Ovary (tissue), 9 donors: ENCODE results near the gene ATP6V0E1. TPM values are rescaled to one million over a fixed set of nuclear protein-coding genes. Genes with fewer than 3 reads are reported as not detected.
"Not testable (repeated sequence)": the region's sequence is repeated elsewhere in the genome, so short reads cannot be mapped to it uniquely, and the experiment has no call there.

ENCODE experiments used
- DNase-seq, 5 donors: peaks; one replicate each; pipeline ENCODE4 v3.0.0-alpha.2; 2019 to 2020
- H3K27ac ChIP-seq, 2 donors: fragments of 200-600 bp; one replicate each; pipeline versions ENCODE4 v1.5.1 to v1.8.0; 2019 to 2022
- H3K27me3 ChIP-seq: fragments of 200-600 bp; one replicate; pipeline ENCODE4 v1.8.0; 2022
- H3K36me3 ChIP-seq: fragments of 200-600 bp; sonication (generic); one replicate; pipeline ENCODE4 v1.5.1; 2019
- H3K4me1 ChIP-seq: one replicate; pipeline ENCODE4 v1.8.1; 2013; ENCODE audit warnings: mild to moderate bottlenecking, moderate library complexity; ENCODE audit not compliant: insufficient read depth
- H3K4me3 ChIP-seq: fragments of 200-600 bp; sonication (generic); one replicate; pipeline ENCODE4 v1.5.1; 2017
- H3K9me3 ChIP-seq, 2 donors: fragments of 200-600 bp in 1 of 2; sonication (generic) in 1 of 2; one replicate each; pipeline versions ENCODE4 v1.5.1 to v1.8.1; 2013 to 2019; ENCODE audit warnings: mild to moderate bottlenecking in 1 of 2, moderate library complexity in 1 of 2
- EP300 ChIP-seq: sonication (generic); formaldehyde crosslinking; IDR thresholded peaks from one replicate; pipeline ENCODE4 v1.6.1; 2017; ENCODE audit warnings: antibody characterized with exemption
- POLR2A ChIP-seq: fragments of 450-650 bp; IDR thresholded peaks from one replicate; pipeline ENCODE4 v1.6.1; 2017; ENCODE audit warnings: antibody characterized with exemption, mild to moderate bottlenecking, moderate library complexity
- WGBS, 3 donors: extraction: QIAGEN DNeasy Blood & Tissue Kit in 1 of 3; methylation state at CpG; one replicate each; pipeline versions ENCODE4 v1.1.5 to v1.1.7; 2013 to 2017; 5-methylcytosine and 5-hydroxymethylcytosine counted together
- intact Hi-C, 4 donors: fragments of 100-400 bp; cut with DNase I; formaldehyde crosslinking; loops; one replicate each; pipeline versions ENCODE4 v1.11.0 to v1.15.1; 2022 to 2023
- polyA plus RNA-seq, 2 donors: library from polyadenylated mRNA; stranded (reverse); fragments of 200-250 nt in 1 of 2; fragments of 350-450 nt in 1 of 2; fragmentation: Illumina TruSeq in 1 of 2; extraction: RNeasy Lipid Tissue Mini Kit (QIAGEN cat#74804) in 1 of 2; gene quantifications; one replicate each; pipeline ENCODE4 v1.2.3, GENCODE V29; 2013 to 2014
- total RNA-seq, 7 donors: library from RNA; depleted of rRNA in 2 of 7; stranded (reverse); fragments of >200 nt in 2 of 7; fragmentation: NEBNext Ultra II Directional in 3 of 7; extraction: Animal tissue kit (Norgen Biotek cat#: 25700) in 3 of 7; gene quantifications; one replicate each; pipeline versions ENCODE4 v1.1.0 to v1.2.4, GENCODE V29; 2016 to 2023
- TF ChIP-seq, protein P1 (sequence below), 3 donors: fragments of 450-650 bp in 2 of 3; fragments of 200-600 bp in 1 of 3; IDR thresholded peaks; one replicate each; pipeline versions ENCODE4 v1.5.1 to v1.8.0; 2016 to 2022; ENCODE audit warnings: antibody characterized with exemption in 3 of 3, mild to moderate bottlenecking in 1 of 3
- donor health status: DM: no; HTN: no; CAD: no; lungs with moderate emphysema.
- donor health status: DM: no; HTN: no; CAD: no.
- donor health status: Bipolar disorder and iron deficiency.
- donor health status: DM: yes; HTN: yes; CAD: no.
- donor health status: DM: no; HTN: no; CAD: no.
- donor health status: DM: yes; HTN: yes; CAD: no.

Gene ATP6V0E1
- total and polyA plus RNA-seq, 9 donors = 99.7 to 376 (median 164) TPM

DNA sequence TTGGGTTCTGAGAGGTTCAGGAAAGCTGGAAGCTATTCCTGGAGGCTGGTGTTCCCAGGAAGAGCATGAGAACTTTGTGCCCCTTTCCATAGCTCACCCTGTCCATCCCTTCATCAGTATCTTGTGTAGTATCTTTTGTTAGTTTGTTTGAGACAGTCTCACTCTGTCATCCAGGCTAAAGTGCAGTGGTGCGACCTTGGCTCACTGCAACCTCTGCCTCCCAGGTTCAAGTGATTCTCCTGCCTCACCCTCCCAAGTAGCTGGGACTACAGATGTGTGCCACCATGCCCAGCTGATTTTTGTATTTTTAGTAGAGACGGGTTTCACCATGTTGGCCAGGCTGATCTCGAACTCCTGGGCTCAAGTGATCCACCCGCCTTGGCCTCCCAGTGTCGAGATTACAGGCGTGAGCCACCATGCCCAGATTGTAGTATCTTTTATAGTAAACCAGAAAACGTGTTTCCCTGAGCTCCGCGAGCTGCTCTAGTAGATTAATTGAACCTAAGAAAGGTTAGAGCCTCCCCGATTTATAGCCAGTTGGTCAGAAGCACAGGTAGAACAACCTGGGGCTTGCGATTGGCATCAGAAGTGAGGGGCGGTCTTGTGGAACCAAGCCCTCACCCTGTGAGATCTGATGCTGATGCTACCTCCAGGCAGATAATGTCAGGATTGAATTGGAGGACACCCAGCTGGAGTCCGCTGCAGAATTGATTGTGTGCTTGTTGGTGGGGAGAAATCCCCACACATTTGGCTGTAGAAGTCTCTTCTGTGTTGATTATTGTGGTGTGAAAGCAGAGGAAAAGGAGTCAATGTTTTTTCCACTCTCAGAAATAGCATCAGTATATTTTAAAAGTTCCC is 32.3 kb downstream of the ATP6V0E1 start:
- TF ChIP-seq, protein P1, sequence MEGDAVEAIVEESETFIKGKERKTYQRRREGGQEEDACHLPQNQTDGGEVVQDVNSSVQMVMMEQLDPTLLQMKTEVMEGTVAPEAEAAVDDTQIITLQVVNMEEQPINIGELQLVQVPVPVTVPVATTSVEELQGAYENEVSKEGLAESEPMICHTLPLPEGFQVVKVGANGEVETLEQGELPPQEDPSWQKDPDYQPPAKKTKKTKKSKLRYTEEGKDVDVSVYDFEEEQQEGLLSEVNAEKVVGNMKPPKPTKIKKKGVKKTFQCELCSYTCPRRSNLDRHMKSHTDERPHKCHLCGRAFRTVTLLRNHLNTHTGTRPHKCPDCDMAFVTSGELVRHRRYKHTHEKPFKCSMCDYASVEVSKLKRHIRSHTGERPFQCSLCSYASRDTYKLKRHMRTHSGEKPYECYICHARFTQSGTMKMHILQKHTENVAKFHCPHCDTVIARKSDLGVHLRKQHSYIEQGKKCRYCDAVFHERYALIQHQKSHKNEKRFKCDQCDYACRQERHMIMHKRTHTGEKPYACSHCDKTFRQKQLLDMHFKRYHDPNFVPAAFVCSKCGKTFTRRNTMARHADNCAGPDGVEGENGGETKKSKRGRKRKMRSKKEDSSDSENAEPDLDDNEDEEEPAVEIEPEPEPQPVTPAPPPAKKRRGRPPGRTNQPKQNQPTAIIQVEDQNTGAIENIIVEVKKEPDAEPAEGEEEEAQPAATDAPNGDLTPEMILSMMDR (IDR thresholded peaks at IDR 0.05) = no peak
- TF ChIP-seq EP300 (no peak), POLR2A (no peak)
- Histone ChIP-seq H3K4me3 (no peak overlapping the region), H3K4me1 (peaks cover 10% of the 10 kb centered on the region), H3K27ac (peak overlapping the region; percentile 44 to 79), H3K9me3 (no peaks in the 10 kb centered on the region), H3K36me3 (no peaks in the 10 kb centered on the region), H3K27me3 (no peaks in the 10 kb centered on the region)
- 40 to 69% (median 47%) methylated on average over 13 of the region's 13 CpGs for WGBS, 3 donors
- no peak for DNase-seq
- intact Hi-C loops = no loop called here

DNA sequence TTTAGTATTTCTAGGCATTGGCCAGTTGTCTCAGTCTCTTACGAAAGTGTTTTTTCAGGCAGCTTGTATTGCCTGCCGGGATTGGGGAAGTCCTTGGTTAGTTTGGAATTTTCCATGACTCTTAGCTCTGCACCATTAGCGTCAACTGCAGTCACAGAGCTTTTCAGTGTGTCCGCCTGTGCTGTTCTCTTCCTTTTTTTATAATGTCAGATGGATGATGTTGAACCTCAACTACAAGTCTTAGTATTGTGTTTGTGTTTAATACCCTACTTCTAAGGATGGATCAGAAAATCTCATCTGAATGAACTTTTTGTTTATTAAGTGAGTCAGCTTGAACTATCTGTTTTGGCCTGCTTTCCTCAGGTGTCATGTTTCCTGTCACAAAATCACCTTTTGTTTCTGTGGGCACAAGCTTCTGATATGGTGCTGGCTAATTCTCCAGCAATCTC is 33.1 kb downstream of the ATP6V0E1 start:
- peaks cover 12% of the 10 kb centered on the region for H3K4me1 ChIP-seq
- H3K4me3 ChIP-seq = no peak overlapping the region
- no peaks in the 10 kb centered on the region for H3K9me3 ChIP-seq
- 4 to 12% (median 5%) methylated on average over 4 of the region's 4 CpGs for WGBS, 3 donors
- peak overlapping the region; percentile 44 to 79 for H3K27ac ChIP-seq
- DNase-seq = peak in 2 of 5 donors; percentile 21 to 52
- no peaks in the 10 kb centered on the region for H3K27me3 ChIP-seq
- no peaks in the 10 kb centered on the region for H3K36me3 ChIP-seq
- intact Hi-C loops = no loop called here
- TF ChIP-seq EP300 = no peak

DNA sequence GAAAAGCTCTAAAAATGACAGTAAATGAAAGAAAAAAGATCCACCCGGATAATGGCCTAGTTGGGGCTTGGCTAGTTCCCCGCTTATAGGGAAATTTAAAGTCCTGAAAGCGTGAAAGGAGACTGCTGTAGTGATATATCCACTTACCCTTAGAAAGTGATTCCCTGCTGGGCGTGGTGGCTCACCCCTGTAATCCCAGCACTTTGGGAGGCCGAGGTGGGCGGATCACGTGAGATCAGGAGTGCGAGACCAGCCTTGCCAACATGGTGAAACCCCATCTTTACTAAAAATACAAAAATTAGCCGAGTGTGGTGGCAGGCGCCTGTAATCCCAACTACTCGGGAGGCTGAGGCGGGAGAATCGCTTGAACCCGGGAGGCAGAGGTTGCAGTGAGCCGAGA is 33.5 kb downstream of the ATP6V0E1 start:
- Histone ChIP-seq H3K4me1 (peaks cover 12% of the 10 kb centered on the region), H3K27ac (peak overlapping the region; percentile 44 to 79)
- DNase-seq, H3K27me3 ChIP-seq, H3K36me3 ChIP-seq, H3K4me3 ChIP-seq, H3K9me3 ChIP-seq, intact Hi-C loops: not testable (repeated sequence)
- WGBS, 3 donors = 91 to 92% (median 91%) methylated on average over 15 of the region's 15 CpGs

DNA sequence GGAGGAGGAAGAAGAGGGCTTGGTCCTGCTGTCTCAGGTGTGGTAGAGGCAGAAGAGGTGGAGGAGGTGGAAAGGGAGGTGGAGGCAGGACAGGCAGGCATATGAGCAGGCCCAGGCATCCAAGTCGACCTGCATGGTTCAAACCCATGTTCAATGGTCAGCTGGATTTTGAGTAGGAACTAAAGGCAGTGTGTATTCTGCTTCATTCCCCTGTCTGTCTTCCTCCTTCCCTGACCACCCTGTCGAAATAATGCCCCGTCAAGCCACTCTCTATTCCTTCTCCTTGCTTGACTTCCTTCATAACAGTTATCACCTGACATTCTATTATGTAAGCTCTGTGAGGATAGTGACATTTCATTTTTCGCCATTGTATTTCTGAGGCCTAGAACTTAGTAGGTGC is 34.8 kb downstream of the ATP6V0E1 start:
- no peaks in the 10 kb centered on the region for H3K36me3 ChIP-seq
- H3K4me3 ChIP-seq = no peak overlapping the region
- no peak for TF ChIP-seq POLR2A
- no peak for TF ChIP-seq EP300
- TF ChIP-seq, protein P1 (IDR thresholded peaks at IDR 0.05) = no peak
- no peaks in the 10 kb centered on the region for H3K27me3 ChIP-seq
- no peak for DNase-seq
- H3K27ac ChIP-seq = no peak overlapping the region
- intact Hi-C loops = no loop called here
- H3K4me1 ChIP-seq = peaks cover 12% of the 10 kb centered on the region
- 93 to 97% (median 94%) methylated on average over 4 of the region's 4 CpGs for WGBS, 3 donors
- no peaks in the 10 kb centered on the region for H3K9me3 ChIP-seq

DNA sequence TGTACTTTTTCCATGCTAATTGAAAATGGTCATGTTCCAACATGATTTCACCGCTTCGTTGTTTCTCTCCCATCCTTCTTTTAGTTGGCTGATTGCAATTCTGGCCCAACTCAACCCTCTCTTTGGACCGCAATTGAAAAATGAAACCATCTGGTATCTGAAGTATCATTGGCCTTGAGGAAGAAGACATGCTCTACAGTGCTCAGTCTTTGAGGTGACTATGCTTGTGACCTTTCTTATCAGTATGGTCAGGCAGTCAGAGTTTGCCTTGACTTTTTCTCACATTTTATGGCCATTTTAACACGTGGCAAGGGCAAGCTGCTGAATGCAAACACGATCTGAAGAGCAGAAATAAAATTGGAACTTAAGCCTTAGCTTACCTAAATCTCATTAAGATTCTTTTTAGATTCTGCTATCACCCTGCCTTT is 36.6 kb downstream of the ATP6V0E1 start:
- Histone ChIP-seq H3K27me3 (no peaks in the 10 kb centered on the region), H3K36me3 (no peaks in the 10 kb centered on the region), H3K9me3 (no peaks in the 10 kb centered on the region), H3K4me3 (no peak overlapping the region), H3K4me1 (peaks cover 12% of the 10 kb centered on the region), H3K27ac (peak overlapping the region in 1 of 2 donors; percentile 47)
- DNase-seq = no peak
- intact Hi-C loops = no loop called here
- TF ChIP-seq EP300 (no peak), POLR2A (no peak)
- TF ChIP-seq, protein P1 (IDR thresholded peaks at IDR 0.05) = no peak
- WGBS, 3 donors = 8 to 11% (median 9%) methylated on average over 5 of the region's 5 CpGs
